ENCODE measurements around the gene ABCC6.

GRCh38 chr16:16108759-16109158, 114.5 kb downstream of the ABCC6 start:
- no peak for TF ChIP-seq POLR2A (IDR thresholded peaks at IDR 0.05; ENCODE audit: low read depth, low read length)
- TF ChIP-seq CTCF (conservative IDR thresholded peaks at IDR 0.05; ENCODE audit: low read depth, low read length): no peak

Measured in IMR-90 (cell line).